Right atrium auricular region (tissue), 2 donors: Measurements from ENCODE around the gene ZNF423. TPM values are rescaled to one million over a fixed set of nuclear protein-coding genes. Genes with fewer than 3 reads are reported as not detected.

Source experiments
- DNase-seq: peaks from one replicate; pipeline ENCODE4 v3.0.0-alpha.2; 2019; ENCODE audit warnings: low spot score
- H3K27ac ChIP-seq, 2 donors: fragments of 200-600 bp; sonication (generic); 1 replicate in 1 of 2; 2 replicates in 1 of 2; pipeline ENCODE4 v1.5.1; 2016 to 2019
- H3K27me3 ChIP-seq, 2 donors: fragments of 200-600 bp; sonication (generic); one replicate each; pipeline versions ENCODE4 v1.5.1 to v1.6.0; 2017 to 2019
- H3K36me3 ChIP-seq: fragments of 200-600 bp; sonication (generic); one replicate; pipeline ENCODE4 v1.5.1; 2016
- H3K4me1 ChIP-seq, 2 donors: fragments of 200-600 bp; sonication (generic); one replicate each; pipeline versions ENCODE4 v1.5.1 to v1.6.0; 2017 to 2019
- H3K4me3 ChIP-seq, 2 donors: fragments of 200-600 bp; sonication (generic); 1 replicate in 1 of 2; 2 replicates in 1 of 2; pipeline ENCODE4 v1.5.1; 2017 to 2019; ENCODE audit warnings: mild to moderate bottlenecking in 1 of 2, moderate library complexity in 1 of 2
- H3K9me3 ChIP-seq, 2 donors: fragments of 200-600 bp; sonication (generic); one replicate each; pipeline ENCODE4 v1.5.1; 2019
- CTCF ChIP-seq, 2 donors: fragments of 200-600 bp; sonication (generic); IDR thresholded peaks; one replicate each; pipeline ENCODE4 v1.5.1; 2019; ENCODE audit warnings: antibody characterized with exemption in 2 of 2
- total RNA-seq, 2 donors: library from RNA; depleted of rRNA; stranded (reverse); fragments of >200 nt; gene quantifications; one replicate each; pipeline ENCODE4 v1.1.0, GENCODE V29; 2016

Gene ZNF423
- total RNA-seq, 2 donors from 2014 or later: 8.5 to 10.7 TPM

- H3K9me3 ChIP-seq: peaks cover 0 to 1% of the 10 kb centered on the region in 2 donors
- no peak for DNase-seq
- TF ChIP-seq CTCF (IDR thresholded peaks at IDR 0.05): no peak
Observed at GRCh38 chr16:49674351-49674851, 181.5 kb downstream of the ZNF423 start.

GRCh38 chr16:49673442-49673841 is 182.5 kb downstream of the ZNF423 start:
- H3K4me1 ChIP-seq: no peaks in the 10 kb centered on the region
- TF ChIP-seq CTCF (IDR thresholded peaks at IDR 0.05): no peak
- no peak overlapping the region for H3K4me3 ChIP-seq
- no peak overlapping the region for H3K27ac ChIP-seq
- no peaks in the 10 kb centered on the region for H3K36me3 ChIP-seq
- DNase-seq: no peak
- no peaks in the 10 kb centered on the region for H3K27me3 ChIP-seq
- no peaks in the 10 kb centered on the region for H3K9me3 ChIP-seq

More at GRCh38 chr16:49674351-49674851, 181.5 kb downstream of the ZNF423 start:
- Histone ChIP-seq H3K4me1 (no peaks in the 10 kb centered on the region), H3K27ac (no peak overlapping the region), H3K4me3 (no peak overlapping the region), H3K27me3 (no peaks in the 10 kb centered on the region), H3K36me3 (no peaks in the 10 kb centered on the region)

GRCh38 chr16:49672753-49673152 is 183.2 kb downstream of the ZNF423 start:
- no peaks in the 10 kb centered on the region for H3K9me3 ChIP-seq
- no peaks in the 10 kb centered on the region for H3K36me3 ChIP-seq
- no peak overlapping the region for H3K4me3 ChIP-seq
- no peak overlapping the region for H3K27ac ChIP-seq
- H3K4me1 ChIP-seq: no peaks in the 10 kb centered on the region
- no peaks in the 10 kb centered on the region for H3K27me3 ChIP-seq
- no peak for TF ChIP-seq CTCF (IDR thresholded peaks at IDR 0.05)
- no peak for DNase-seq

- H3K4me1 ChIP-seq: no peaks in the 10 kb centered on the region
- H3K36me3 ChIP-seq: no peaks in the 10 kb centered on the region
- H3K9me3 ChIP-seq: no peaks in the 10 kb centered on the region
- DNase-seq: no peak
- H3K27me3 ChIP-seq: no peaks in the 10 kb centered on the region
- H3K4me3 ChIP-seq: no peak overlapping the region
- no peak overlapping the region for H3K27ac ChIP-seq
- no peak for TF ChIP-seq CTCF (IDR thresholded peaks at IDR 0.05)
Observed at GRCh38 chr16:49671333-49671732, 184.6 kb downstream of the ZNF423 start.

GRCh38 chr16:49670627-49671026 is 185.3 kb downstream of the ZNF423 start:
- DNase-seq: no peak
- TF ChIP-seq CTCF (IDR thresholded peaks at IDR 0.05): no peak
- H3K4me1 ChIP-seq: no peaks in the 10 kb centered on the region

More at GRCh38 chr16:49670627-49671026, 185.3 kb downstream of the ZNF423 start:
- Histone ChIP-seq H3K27me3 (no peaks in the 10 kb centered on the region), H3K4me3 (no peak overlapping the region), H3K36me3 (no peaks in the 10 kb centered on the region), H3K27ac (no peak overlapping the region), H3K9me3 (no peaks in the 10 kb centered on the region)
